ENCODE measurements around the gene RHBDL3.

DNA sequence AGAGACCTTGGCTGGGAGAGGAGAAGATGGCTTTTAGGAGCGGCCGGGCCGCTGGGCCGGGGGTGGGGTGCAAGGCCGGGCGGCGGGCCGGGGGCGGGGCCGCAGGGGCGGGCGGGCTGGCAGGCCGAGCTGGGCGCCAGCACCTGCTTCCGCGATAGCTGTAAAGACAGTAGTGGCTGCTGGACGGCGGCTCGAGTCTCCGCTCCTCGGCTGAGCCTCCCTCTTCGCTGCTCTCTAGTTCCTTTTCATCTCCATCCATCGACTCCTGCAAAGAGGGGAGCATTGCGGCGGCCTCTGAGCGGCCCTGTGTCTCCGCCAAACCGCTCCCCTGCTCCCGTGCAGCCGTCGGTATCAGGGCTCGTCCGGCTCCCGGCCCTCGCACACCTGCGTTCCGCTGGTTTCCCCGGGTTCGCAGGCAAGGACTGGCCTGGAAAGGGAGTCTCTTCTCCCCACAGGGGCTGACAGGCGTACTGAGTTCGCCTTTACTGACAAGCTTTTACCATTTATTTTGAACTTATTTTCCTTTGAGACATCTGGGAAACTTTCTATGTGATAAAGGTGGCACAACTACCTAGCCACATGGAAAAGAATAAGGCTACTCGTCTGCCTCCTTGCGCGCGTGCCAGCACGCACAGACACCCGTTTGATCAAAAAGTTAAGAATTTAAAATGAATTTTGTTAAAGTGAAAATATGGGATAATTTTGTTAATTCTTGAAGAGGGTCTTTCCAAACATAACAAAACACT is 76.4 kb downstream of the RHBDL3 start, which contains the start of gene C17orf75:
- no peak for TF ChIP-seq EZH2 (IDR thresholded peaks at IDR 0.05; ENCODE audit: low read length)
- TF ChIP-seq, protein P1, sequence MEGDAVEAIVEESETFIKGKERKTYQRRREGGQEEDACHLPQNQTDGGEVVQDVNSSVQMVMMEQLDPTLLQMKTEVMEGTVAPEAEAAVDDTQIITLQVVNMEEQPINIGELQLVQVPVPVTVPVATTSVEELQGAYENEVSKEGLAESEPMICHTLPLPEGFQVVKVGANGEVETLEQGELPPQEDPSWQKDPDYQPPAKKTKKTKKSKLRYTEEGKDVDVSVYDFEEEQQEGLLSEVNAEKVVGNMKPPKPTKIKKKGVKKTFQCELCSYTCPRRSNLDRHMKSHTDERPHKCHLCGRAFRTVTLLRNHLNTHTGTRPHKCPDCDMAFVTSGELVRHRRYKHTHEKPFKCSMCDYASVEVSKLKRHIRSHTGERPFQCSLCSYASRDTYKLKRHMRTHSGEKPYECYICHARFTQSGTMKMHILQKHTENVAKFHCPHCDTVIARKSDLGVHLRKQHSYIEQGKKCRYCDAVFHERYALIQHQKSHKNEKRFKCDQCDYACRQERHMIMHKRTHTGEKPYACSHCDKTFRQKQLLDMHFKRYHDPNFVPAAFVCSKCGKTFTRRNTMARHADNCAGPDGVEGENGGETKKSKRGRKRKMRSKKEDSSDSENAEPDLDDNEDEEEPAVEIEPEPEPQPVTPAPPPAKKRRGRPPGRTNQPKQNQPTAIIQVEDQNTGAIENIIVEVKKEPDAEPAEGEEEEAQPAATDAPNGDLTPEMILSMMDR (optimal IDR thresholded peaks at IDR 0.05 in 1 of 3, IDR thresholded peaks at IDR 0.05 in 1 of 3, conservative IDR thresholded peaks at IDR 0.05 in 1 of 3; ENCODE audit: extremely low read depth in 1 of 3, insufficient read depth in 2 of 3, low read length in 3 of 3), result no peak

Measured in keratinocyte (primary cell).